K562 (cell line): ENCODE data around the gene CAMK2B.

Experiments
- CHD2 ChIP-seq: IDR thresholded peaks from 2 replicates; pipeline ENCODE4 v1.6.1; 2011; ENCODE audit warnings: low read depth, low read length
- EGR1 ChIP-seq: fragments of 450-650 bp; conservative IDR thresholded peaks from 2 replicates; pipeline ENCODE4 v1.6.1; 2017; ENCODE audit warnings: mild to moderate bottlenecking
- GABPB1 ChIP-seq: sonication (generic); formaldehyde crosslinking; IDR thresholded peaks from 2 replicates; pipeline ENCODE4 v1.8.0; 2022; ENCODE audit warnings: mild to moderate bottlenecking, missing genetic modification reagents
- MYC ChIP-seq, 2 experiments: fragments of 250-450 bp in 1 of 2; sonication (Bioruptor Pico) in 1 of 2; IDR thresholded peaks; 2 replicates each; pipeline versions ENCODE4 v1.5.1 to v1.6.1; 2012 to 2021; ENCODE audit warnings: low read depth in 2 of 2, borderline replicate concordance in 1 of 2, improper control_type of control experiment in 1 of 2, low read length in 1 of 2, mild to moderate bottlenecking in 1 of 2, moderate library complexity in 1 of 2
- POLR2AphosphoS5 ChIP-seq: IDR thresholded peaks from 2 replicates; pipeline ENCODE4 v1.6.1; 2011; ENCODE audit warnings: mild to moderate bottlenecking, low read depth, low read length, moderate library complexity; ENCODE audit not compliant: control insufficient read depth, insufficient read depth
- RBM39 ChIP-seq: fragments of 200-400 bp; formaldehyde crosslinking; optimal IDR thresholded peaks from 2 replicates; pipeline ENCODE3; 2018; ENCODE audit warnings: low read depth, low read length
- SMARCE1 ChIP-seq: fragments of 450-650 bp; IDR thresholded peaks from 2 replicates; pipeline ENCODE4 v1.7.1; 2016; ENCODE audit warnings: mild to moderate bottlenecking
- SRSF3 ChIP-seq: fragments of 200-400 bp; formaldehyde crosslinking; IDR thresholded peaks from 2 replicates; pipeline ENCODE4 v1.6.1; 2016; ENCODE audit warnings: mild to moderate bottlenecking, low read length, moderate library complexity; ENCODE audit not compliant: insufficient read depth
- TAF1 ChIP-seq: IDR thresholded peaks from 2 replicates; pipeline ENCODE4 v1.6.1; 2011; ENCODE audit warnings: mild to moderate bottlenecking, low read length, moderate library complexity; ENCODE audit not compliant: insufficient read depth, control insufficient read depth, severe bottlenecking; ENCODE audit errors: extremely low read depth
- ZBTB17 ChIP-seq: fragments of 450-650 bp; formaldehyde crosslinking; IDR thresholded peaks from 2 replicates; pipeline ENCODE4 v1.4.0; 2020; ENCODE audit warnings: mild to moderate bottlenecking
- TF ChIP-seq, protein P1 (sequence below): fragments of 450-650 bp; IDR thresholded peaks from 2 replicates; pipeline ENCODE4 v1.6.1; 2016
- TF ChIP-seq, protein P2 (sequence below): sonication (generic); formaldehyde crosslinking; IDR thresholded peaks from 2 replicates; pipeline ENCODE4 v1.4.0; 2020; ENCODE audit warnings: mild to moderate bottlenecking, missing genetic modification reagents
- TF ChIP-seq, protein P3 (sequence below): sonication (generic); formaldehyde crosslinking; IDR thresholded peaks from 2 replicates; pipeline ENCODE4 v1.8.1; 2023; ENCODE audit warnings: mild to moderate bottlenecking, missing genetic modification reagents

DNA sequence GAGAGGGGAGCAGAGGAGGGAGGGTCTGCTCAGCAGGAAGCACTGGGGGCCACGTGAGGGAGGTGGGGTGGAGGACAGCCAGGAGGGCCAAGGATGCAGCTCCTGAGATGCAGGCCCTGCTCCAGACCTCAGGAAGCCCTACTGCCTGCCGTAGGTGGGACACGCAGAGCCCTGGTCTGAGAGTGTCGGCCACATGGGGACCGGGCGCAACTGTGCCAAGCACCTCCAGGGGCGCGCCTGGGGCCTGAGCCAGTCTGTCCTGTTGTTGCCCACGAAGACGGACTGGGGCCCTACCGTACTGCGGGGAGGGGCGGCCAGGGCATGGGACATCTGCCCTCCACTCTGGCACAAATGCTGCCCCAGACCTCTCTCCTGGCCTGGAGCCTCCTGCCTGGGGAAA, 93.0 kb downstream of the CAMK2B start:
- TF ChIP-seq EGR1, result no peak
- TF ChIP-seq POLR2AphosphoS5, result no peak
- no peak for TF ChIP-seq MYC (IDR thresholded peaks at IDR 0.05; ENCODE audit: low read depth, low read length)
- no peak for TF ChIP-seq MYC (CRISPR knock-in tag; IDR thresholded peaks at IDR 0.05; ENCODE audit: borderline replicate concordance, low read depth)
- TF ChIP-seq SRSF3, result no peak
- TF ChIP-seq, protein P1, sequence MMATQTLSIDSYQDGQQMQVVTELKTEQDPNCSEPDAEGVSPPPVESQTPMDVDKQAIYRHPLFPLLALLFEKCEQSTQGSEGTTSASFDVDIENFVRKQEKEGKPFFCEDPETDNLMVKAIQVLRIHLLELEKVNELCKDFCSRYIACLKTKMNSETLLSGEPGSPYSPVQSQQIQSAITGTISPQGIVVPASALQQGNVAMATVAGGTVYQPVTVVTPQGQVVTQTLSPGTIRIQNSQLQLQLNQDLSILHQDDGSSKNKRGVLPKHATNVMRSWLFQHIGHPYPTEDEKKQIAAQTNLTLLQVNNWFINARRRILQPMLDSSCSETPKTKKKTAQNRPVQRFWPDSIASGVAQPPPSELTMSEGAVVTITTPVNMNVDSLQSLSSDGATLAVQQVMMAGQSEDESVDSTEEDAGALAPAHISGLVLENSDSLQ, result no peak
- no peak for TF ChIP-seq CHD2
- no peak for TF ChIP-seq SMARCE1
- TF ChIP-seq GABPB1 (CRISPR knock-in tag), result no peak
- no peak for TF ChIP-seq TAF1
- TF ChIP-seq, protein P2, sequence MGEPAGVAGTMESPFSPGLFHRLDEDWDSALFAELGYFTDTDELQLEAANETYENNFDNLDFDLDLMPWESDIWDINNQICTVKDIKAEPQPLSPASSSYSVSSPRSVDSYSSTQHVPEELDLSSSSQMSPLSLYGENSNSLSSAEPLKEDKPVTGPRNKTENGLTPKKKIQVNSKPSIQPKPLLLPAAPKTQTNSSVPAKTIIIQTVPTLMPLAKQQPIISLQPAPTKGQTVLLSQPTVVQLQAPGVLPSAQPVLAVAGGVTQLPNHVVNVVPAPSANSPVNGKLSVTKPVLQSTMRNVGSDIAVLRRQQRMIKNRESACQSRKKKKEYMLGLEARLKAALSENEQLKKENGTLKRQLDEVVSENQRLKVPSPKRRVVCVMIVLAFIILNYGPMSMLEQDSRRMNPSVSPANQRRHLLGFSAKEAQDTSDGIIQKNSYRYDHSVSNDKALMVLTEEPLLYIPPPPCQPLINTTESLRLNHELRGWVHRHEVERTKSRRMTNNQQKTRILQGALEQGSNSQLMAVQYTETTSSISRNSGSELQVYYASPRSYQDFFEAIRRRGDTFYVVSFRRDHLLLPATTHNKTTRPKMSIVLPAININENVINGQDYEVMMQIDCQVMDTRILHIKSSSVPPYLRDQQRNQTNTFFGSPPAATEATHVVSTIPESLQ (CRISPR knock-in tag), result no peak
- no peak for TF ChIP-seq RBM39
- TF ChIP-seq, protein P3, sequence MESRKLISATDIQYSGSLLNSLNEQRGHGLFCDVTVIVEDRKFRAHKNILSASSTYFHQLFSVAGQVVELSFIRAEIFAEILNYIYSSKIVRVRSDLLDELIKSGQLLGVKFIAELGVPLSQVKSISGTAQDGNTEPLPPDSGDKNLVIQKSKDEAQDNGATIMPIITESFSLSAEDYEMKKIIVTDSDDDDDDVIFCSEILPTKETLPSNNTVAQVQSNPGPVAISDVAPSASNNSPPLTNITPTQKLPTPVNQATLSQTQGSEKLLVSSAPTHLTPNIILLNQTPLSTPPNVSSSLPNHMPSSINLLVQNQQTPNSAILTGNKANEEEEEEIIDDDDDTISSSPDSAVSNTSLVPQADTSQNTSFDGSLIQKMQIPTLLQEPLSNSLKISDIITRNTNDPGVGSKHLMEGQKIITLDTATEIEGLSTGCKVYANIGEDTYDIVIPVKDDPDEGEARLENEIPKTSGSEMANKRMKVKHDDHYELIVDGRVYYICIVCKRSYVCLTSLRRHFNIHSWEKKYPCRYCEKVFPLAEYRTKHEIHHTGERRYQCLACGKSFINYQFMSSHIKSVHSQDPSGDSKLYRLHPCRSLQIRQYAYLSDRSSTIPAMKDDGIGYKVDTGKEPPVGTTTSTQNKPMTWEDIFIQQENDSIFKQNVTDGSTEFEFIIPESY, result no peak
- TF ChIP-seq ZBTB17, result no peak
